ENCODE measurements around the gene CELF2.

The CELF2 gene

GRCh38 chr10:10975647-10976046 is 42.0 kb upstream of the CELF2 start:
- Histone ChIP-seq H3K36me3 (ENCODE audit: control insufficient read depth in 2 of 2, insufficient read depth in 1 of 2, low read length in 2 of 2) (no peaks in the 10 kb centered on the region), H3K9me3 (ENCODE audit: control insufficient read depth, insufficient read depth, low read depth, low read length) (no peaks in the 10 kb centered on the region), H3K27ac (ENCODE audit: extremely low read depth, low read depth, low read length) (no peak overlapping the region), H3K4me1 (ENCODE audit: control insufficient read depth, insufficient read depth, low read length) (no peaks in the 10 kb centered on the region), H3K4me3 (ENCODE audit: low read depth, low read length) (no peak overlapping the region)
- TF ChIP-seq ZNF514 (tag by site-specific recombination; IDR thresholded peaks at IDR 0.05) (no peak), TRIM28 (IDR thresholded peaks at IDR 0.05; ENCODE audit: borderline replicate concordance, low read length) (0 out of 2 replicates have a peak, but pooled peaks have one; percentile 22)
- ChIA-PET POLR2A (no interaction called here), CTCF (no interaction called here)

- Histone ChIP-seq H3K4me1 (ENCODE audit: control insufficient read depth, insufficient read depth, low read length) (no peaks in the 10 kb centered on the region), H3K27ac (ENCODE audit: extremely low read depth, low read depth, low read length) (no peak overlapping the region), H3K9me3 (ENCODE audit: control insufficient read depth, insufficient read depth, low read depth, low read length) (no peaks in the 10 kb centered on the region), H3K4me3 (ENCODE audit: low read depth, low read length) (no peak overlapping the region), H3K36me3 (ENCODE audit: control insufficient read depth in 2 of 2, insufficient read depth in 1 of 2, low read length in 2 of 2) (no peaks in the 10 kb centered on the region)
- TF ChIP-seq ZNF362 (tag by site-specific recombination; IDR thresholded peaks at IDR 0.05) (no peak), ZNF239 (tag by site-specific recombination; IDR thresholded peaks at IDR 0.05) (no peak), ZNF24 (tag by site-specific recombination; IDR thresholded peaks at IDR 0.05) (no peak), ZNF292 (tag by site-specific recombination; IDR thresholded peaks at IDR 0.05; ENCODE audit: borderline replicate concordance, low read depth) (no peak), ZBTB17 (tag by site-specific recombination; IDR thresholded peaks at IDR 0.05) (no peak), ZNF580 (tag by site-specific recombination; IDR thresholded peaks at IDR 0.05) (no peak), ZNF830 (tag by site-specific recombination; IDR thresholded peaks at IDR 0.05; ENCODE audit: low read depth) (no peak), ZNF521 (tag by site-specific recombination; IDR thresholded peaks at IDR 0.05) (no peak), ZNF449 (tag by site-specific recombination; IDR thresholded peaks at IDR 0.05) (no peak), ZSCAN30 (tag by site-specific recombination; IDR thresholded peaks at IDR 0.05) (no peak), ZNF76 (tag by site-specific recombination; IDR thresholded peaks at IDR 0.05; ENCODE audit: borderline replicate concordance, low read depth) (no peak), ZBTB20 (tag by site-specific recombination; IDR thresholded peaks at IDR 0.05) (no peak), BCL11B (tag by site-specific recombination; IDR thresholded peaks at IDR 0.05; ENCODE audit: low read depth) (no peak), CTCF (tag by site-specific recombination; IDR thresholded peaks at IDR 0.05) (no peak), WT1 (tag by site-specific recombination; IDR thresholded peaks at IDR 0.05) (no peak), ZNF23 (tag by site-specific recombination; IDR thresholded peaks at IDR 0.05; ENCODE audit: borderline replicate concordance) (no peak), ZBTB49 (tag by site-specific recombination; IDR thresholded peaks at IDR 0.05; ENCODE audit: low read depth) (no peak)
- CTCF ChIA-PET: interaction anchor here (0.6 kb wide), 1 partner anchor 111 kb away, joined by 3 read pairs; no protein-coding TSS in a partner anchor
- POLR2A ChIA-PET: no interaction called here
These were observed 41.0 kb upstream of the CELF2 start for GRCh38 chr10:10976652-10977051.
